HEK293 (cell line): Measurements from ENCODE around the gene CHRNA1.

Experiments
- CTCF ChIA-PET: fragments of 350-600 bp; formaldehyde crosslinking; extraction: SDS; loops from one replicate; lab custom pipeline; 2021; ENCODE audit warnings: antibody characterized with exemption; lab: Yijun Ruan, JAX
- POLR2A ChIA-PET: fragments of 300-600 bp; formaldehyde crosslinking; extraction: SDS; loops from one replicate; lab custom pipeline; 2020; ENCODE audit warnings: antibody characterized with exemption, inconsistent platforms; lab: Yijun Ruan, JAX
- H3K27ac ChIP-seq: fragments of 200-500 bp; sonication (Bioruptor generic); 2 replicates; pipeline ENCODE4 v1.5.1; 2014; ENCODE audit warnings: low read depth, low read length, control low read depth, inconsistent platforms; ENCODE audit errors: extremely low read depth
- H3K36me3 ChIP-seq, 2 experiments: fragments of 200-500 bp in 1 of 2; sonication (Bioruptor generic) in 1 of 2; 1 replicate in 1 of 2; 2 replicates in 1 of 2; pipeline ENCODE4 v1.5.1; 2014 to 2017; ENCODE audit warnings: inconsistent platforms in 2 of 2, low read length in 2 of 2; ENCODE audit not compliant: control insufficient read depth in 2 of 2, insufficient read depth in 1 of 2
- H3K4me1 ChIP-seq: fragments of 200-500 bp; sonication (Bioruptor generic); 2 replicates; pipeline ENCODE4 v1.5.1; 2014; ENCODE audit warnings: mild to moderate bottlenecking, low read length, inconsistent platforms; ENCODE audit not compliant: control insufficient read depth, insufficient read depth
- H3K4me3 ChIP-seq: 2 replicates; pipeline ENCODE4 v1.5.1; 2011; ENCODE audit warnings: low read depth, mild to moderate bottlenecking, control low read depth, low read length, moderate library complexity
- H3K9me3 ChIP-seq: fragments of 200-500 bp; sonication (Bioruptor generic); 2 replicates; pipeline ENCODE4 v1.5.1; 2014; ENCODE audit warnings: low read depth, low read length, inconsistent platforms; ENCODE audit not compliant: control insufficient read depth, insufficient read depth
- AEBP2 ChIP-seq: fragments of 450-650 bp; formaldehyde crosslinking; IDR thresholded peaks from 2 replicates; pipeline ENCODE4 v1.5.1; 2016; ENCODE audit warnings: missing biosample characterization, missing genetic modification characterization, borderline replicate concordance
- EGR2 ChIP-seq: fragments of 450-650 bp; formaldehyde crosslinking; IDR thresholded peaks from 2 replicates; pipeline ENCODE4 v1.5.1; 2016; ENCODE audit warnings: low read depth, missing biosample characterization, missing genetic modification characterization
- GFI1B ChIP-seq: fragments of 450-650 bp; formaldehyde crosslinking; IDR thresholded peaks from 2 replicates; pipeline ENCODE4 v1.5.1; 2016; ENCODE audit warnings: missing biosample characterization, missing genetic modification characterization
- KLF7 ChIP-seq: fragments of 450-650 bp; formaldehyde crosslinking; IDR thresholded peaks from 2 replicates; pipeline ENCODE4 v1.5.1; 2016; ENCODE audit warnings: missing biosample characterization, missing genetic modification characterization, borderline replicate concordance
- KLF9 ChIP-seq: fragments of 450-650 bp; formaldehyde crosslinking; IDR thresholded peaks from 2 replicates; pipeline ENCODE4 v1.5.1; 2016; ENCODE audit warnings: missing biosample characterization, missing genetic modification characterization, low read depth
- RBAK ChIP-seq: fragments of 450-650 bp; formaldehyde crosslinking; IDR thresholded peaks from 2 replicates; pipeline ENCODE4 v1.5.1; 2016; ENCODE audit warnings: missing biosample characterization, missing genetic modification characterization
- REST ChIP-seq: fragments of 450-650 bp; formaldehyde crosslinking; IDR thresholded peaks from 2 replicates; pipeline ENCODE4 v1.5.1; 2016; ENCODE audit warnings: missing biosample characterization, missing genetic modification characterization
- SP3 ChIP-seq: fragments of 450-650 bp; formaldehyde crosslinking; IDR thresholded peaks from 2 replicates; pipeline ENCODE4 v1.5.1; 2016; ENCODE audit warnings: missing biosample characterization, missing genetic modification characterization
- ZFHX2 ChIP-seq: fragments of 450-650 bp; formaldehyde crosslinking; conservative IDR thresholded peaks from 2 replicates; pipeline ENCODE4 v1.5.1; 2016; ENCODE audit warnings: missing biosample characterization, missing genetic modification characterization
- ZNF169 ChIP-seq: fragments of 450-650 bp; formaldehyde crosslinking; IDR thresholded peaks from 2 replicates; pipeline ENCODE4 v1.5.1; 2016; ENCODE audit warnings: missing biosample characterization, missing genetic modification characterization
- ZNF184 ChIP-seq: fragments of 450-650 bp; IDR thresholded peaks from 2 replicates; pipeline ENCODE4 v1.5.1; 2018; ENCODE audit warnings: missing biosample characterization, mild to moderate bottlenecking, missing genetic modification characterization
- ZNF202 ChIP-seq: fragments of 450-650 bp; formaldehyde crosslinking; IDR thresholded peaks from 2 replicates; pipeline ENCODE4 v1.5.1; 2016; ENCODE audit warnings: missing biosample characterization, missing genetic modification characterization, borderline replicate concordance
- ZNF24 ChIP-seq: fragments of 450-650 bp; formaldehyde crosslinking; IDR thresholded peaks from 2 replicates; pipeline ENCODE4 v1.5.1; 2016; ENCODE audit warnings: missing biosample characterization, missing genetic modification characterization
- ZNF302 ChIP-seq: fragments of 450-650 bp; formaldehyde crosslinking; IDR thresholded peaks from 2 replicates; pipeline ENCODE4 v1.5.1; 2016; ENCODE audit warnings: missing biosample characterization, missing genetic modification characterization, low read depth
- ZNF521 ChIP-seq: fragments of 450-650 bp; formaldehyde crosslinking; IDR thresholded peaks from 2 replicates; pipeline ENCODE4 v1.5.1; 2017; ENCODE audit warnings: missing biosample characterization, mild to moderate bottlenecking, missing genetic modification characterization
- ZNF596 ChIP-seq: fragments of 450-650 bp; IDR thresholded peaks from 2 replicates; pipeline ENCODE4 v1.5.0; 2018; ENCODE audit warnings: missing biosample characterization, mild to moderate bottlenecking, missing genetic modification characterization, moderate library complexity
- ZNF623 ChIP-seq: fragments of 450-650 bp; formaldehyde crosslinking; IDR thresholded peaks from 2 replicates; pipeline ENCODE4 v1.5.1; 2016; ENCODE audit warnings: missing biosample characterization, missing genetic modification characterization
- ZNF629 ChIP-seq: fragments of 450-650 bp; formaldehyde crosslinking; IDR thresholded peaks from 2 replicates; pipeline ENCODE4 v1.5.1; 2017; ENCODE audit warnings: missing biosample characterization, missing genetic modification characterization
- ZNF654 ChIP-seq: fragments of 450-650 bp; formaldehyde crosslinking; IDR thresholded peaks from 2 replicates; pipeline ENCODE4 v1.5.1; 2016; ENCODE audit warnings: low read depth, missing biosample characterization, missing genetic modification characterization
- ZNF664 ChIP-seq: fragments of 450-650 bp; formaldehyde crosslinking; IDR thresholded peaks from 2 replicates; pipeline ENCODE4 v1.5.1; 2016; ENCODE audit warnings: missing biosample characterization, missing genetic modification characterization
- ZNF670 ChIP-seq: fragments of 450-650 bp; formaldehyde crosslinking; IDR thresholded peaks from 2 replicates; pipeline ENCODE4 v1.5.1; 2016; ENCODE audit warnings: missing biosample characterization, missing genetic modification characterization, low read depth
- ZNF701 ChIP-seq: fragments of 450-650 bp; formaldehyde crosslinking; IDR thresholded peaks from 2 replicates; pipeline ENCODE4 v1.5.1; 2016; ENCODE audit warnings: missing biosample characterization, missing genetic modification characterization
- ZNF837 ChIP-seq: fragments of 450-650 bp; formaldehyde crosslinking; IDR thresholded peaks from 2 replicates; pipeline ENCODE4 v1.5.1; 2016; ENCODE audit warnings: missing biosample characterization, missing genetic modification characterization
- TF ChIP-seq, protein P1 (sequence below): fragments of 450-650 bp; formaldehyde crosslinking; IDR thresholded peaks from 2 replicates; pipeline ENCODE4 v1.5.1; 2016; ENCODE audit warnings: missing biosample characterization, missing genetic modification characterization
- TF ChIP-seq, protein P2 (sequence below): fragments of 450-650 bp; formaldehyde crosslinking; IDR thresholded peaks from 2 replicates; pipeline ENCODE4 v1.5.1; 2016; ENCODE audit warnings: missing biosample characterization, missing genetic modification characterization

CHRNA1 gene

GRCh38 chr2:174780191-174780840 lies 16.0 kb upstream of the CHRNA1 start:
- H3K27ac ChIP-seq, result no peak overlapping the region
- POLR2A ChIA-PET, result no interaction called here
- CTCF ChIA-PET, result interaction anchor here (1.1 to 1.2 kb wide), 2 partner anchors 9 to 204 kb away, joined by 3 to 4 read pairs; no protein-coding TSS in a partner anchor

DNA sequence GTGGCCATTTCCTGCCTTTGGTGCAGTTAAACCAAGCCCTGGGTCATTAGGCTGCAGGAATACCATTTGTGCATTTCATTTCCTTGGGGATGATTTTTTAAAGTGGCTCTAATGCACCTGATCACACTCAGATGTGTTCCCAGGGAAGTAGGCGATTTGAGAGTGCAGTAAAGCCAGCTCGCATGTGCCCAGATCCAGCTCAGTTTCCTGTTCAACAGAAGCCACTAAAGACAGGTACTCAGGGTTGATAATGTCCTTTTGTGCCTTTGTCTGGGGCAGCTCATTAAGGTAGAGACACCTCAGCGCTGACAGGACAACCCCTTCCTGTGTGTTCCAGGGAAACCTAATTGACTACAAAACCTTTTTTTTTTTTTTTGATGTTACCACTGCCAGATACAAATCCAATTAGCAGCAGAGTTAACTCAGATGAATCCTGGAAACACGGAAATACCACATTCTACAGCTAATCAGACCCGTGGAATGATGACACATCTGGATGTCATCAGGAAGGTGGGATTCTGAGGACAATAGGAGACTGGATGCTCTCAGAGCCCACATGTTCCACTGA lies 15.2 kb upstream of the CHRNA1 start:
- POLR2A ChIA-PET, result no interaction called here
- H3K27ac ChIP-seq, result no peak overlapping the region
- H3K4me3 ChIP-seq, result no peak overlapping the region

More at GRCh38 chr2:174780191-174780840, 16.0 kb upstream of the CHRNA1 start:
- H3K4me1 ChIP-seq, result no peaks in the 10 kb centered on the region
- no peak overlapping the region for H3K4me3 ChIP-seq
- no peaks in the 10 kb centered on the region for H3K9me3 ChIP-seq
- TF ChIP-seq, protein P1, sequence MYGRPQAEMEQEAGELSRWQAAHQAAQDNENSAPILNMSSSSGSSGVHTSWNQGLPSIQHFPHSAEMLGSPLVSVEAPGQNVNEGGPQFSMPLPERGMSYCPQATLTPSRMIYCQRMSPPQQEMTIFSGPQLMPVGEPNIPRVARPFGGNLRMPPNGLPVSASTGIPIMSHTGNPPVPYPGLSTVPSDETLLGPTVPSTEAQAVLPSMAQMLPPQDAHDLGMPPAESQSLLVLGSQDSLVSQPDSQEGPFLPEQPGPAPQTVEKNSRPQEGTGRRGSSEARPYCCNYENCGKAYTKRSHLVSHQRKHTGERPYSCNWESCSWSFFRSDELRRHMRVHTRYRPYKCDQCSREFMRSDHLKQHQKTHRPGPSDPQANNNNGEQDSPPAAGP, result no peak
- no peak for TF ChIP-seq ZNF701 (tag by site-specific recombination)
- no peak for TF ChIP-seq GFI1B (tag by site-specific recombination)
- no peak for TF ChIP-seq RBAK (tag by site-specific recombination)
- TF ChIP-seq, all 188 proteins: peak for 0
- no peaks in the 10 kb centered on the region for H3K36me3 ChIP-seq

GRCh38 chr2:174778085-174778981 lies 14.1 kb upstream of the CHRNA1 start:
- POLR2A ChIA-PET, result no interaction called here
- no peaks in the 10 kb centered on the region for H3K36me3 ChIP-seq
- no peak overlapping the region for H3K27ac ChIP-seq
- no peak overlapping the region for H3K4me3 ChIP-seq
- H3K9me3 ChIP-seq, result no peaks in the 10 kb centered on the region
- CTCF ChIA-PET, result no interaction called here
- no peaks in the 10 kb centered on the region for H3K4me1 ChIP-seq
- TF ChIP-seq REST (tag by site-specific recombination) (no peak), ZNF521 (no peak), SP3 (tag by site-specific recombination) (no peak), ZNF169 (no peak), ZNF654 (no peak), ZNF670 (tag by site-specific recombination) (no peak), ZNF664 (tag by site-specific recombination) (no peak), KLF9 (tag by site-specific recombination) (no peak)

More for the DNA sequence above, 15.2 kb upstream of the CHRNA1 start:
- no peaks in the 10 kb centered on the region for H3K4me1 ChIP-seq
- H3K9me3 ChIP-seq, result no peaks in the 10 kb centered on the region
- CTCF ChIA-PET, result interaction anchor here (0.6 kb wide), 1 partner anchor 83 kb away, joined by 3 read pairs; no protein-coding TSS in a partner anchor
- TF ChIP-seq ZNF302 (tag by site-specific recombination) (no peak), ZNF629 (tag by site-specific recombination) (no peak), ZNF596 (tag by site-specific recombination) (no peak), KLF7 (no peak), ZNF184 (no peak), AEBP2 (tag by site-specific recombination) (no peak), ZFHX2 (tag by site-specific recombination) (no peak), EGR2 (no peak), ZNF202 (tag by site-specific recombination) (no peak), SP3 (tag by site-specific recombination) (no peak), ZNF623 (tag by site-specific recombination) (no peak), ZNF837 (tag by site-specific recombination) (no peak), ZNF24 (tag by site-specific recombination) (no peak)
- TF ChIP-seq, protein P2, sequence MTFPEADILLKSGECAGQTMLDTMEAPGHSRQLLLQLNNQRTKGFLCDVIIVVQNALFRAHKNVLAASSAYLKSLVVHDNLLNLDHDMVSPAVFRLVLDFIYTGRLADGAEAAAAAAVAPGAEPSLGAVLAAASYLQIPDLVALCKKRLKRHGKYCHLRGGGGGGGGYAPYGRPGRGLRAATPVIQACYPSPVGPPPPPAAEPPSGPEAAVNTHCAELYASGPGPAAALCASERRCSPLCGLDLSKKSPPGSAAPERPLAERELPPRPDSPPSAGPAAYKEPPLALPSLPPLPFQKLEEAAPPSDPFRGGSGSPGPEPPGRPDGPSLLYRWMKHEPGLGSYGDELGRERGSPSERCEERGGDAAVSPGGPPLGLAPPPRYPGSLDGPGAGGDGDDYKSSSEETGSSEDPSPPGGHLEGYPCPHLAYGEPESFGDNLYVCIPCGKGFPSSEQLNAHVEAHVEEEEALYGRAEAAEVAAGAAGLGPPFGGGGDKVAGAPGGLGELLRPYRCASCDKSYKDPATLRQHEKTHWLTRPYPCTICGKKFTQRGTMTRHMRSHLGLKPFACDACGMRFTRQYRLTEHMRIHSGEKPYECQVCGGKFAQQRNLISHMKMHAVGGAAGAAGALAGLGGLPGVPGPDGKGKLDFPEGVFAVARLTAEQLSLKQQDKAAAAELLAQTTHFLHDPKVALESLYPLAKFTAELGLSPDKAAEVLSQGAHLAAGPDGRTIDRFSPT (tag by site-specific recombination), result no peak
- H3K36me3 ChIP-seq, result no peaks in the 10 kb centered on the region
